ENCODE measurements around the gene KLHL6. TPM values are rescaled to one million over a fixed set of nuclear protein-coding genes. Genes with fewer than 3 reads are reported as not detected.
A peak's percentile ranks its signal among the peaks of the same experiment; 100 is the strongest.

The KLHL6 gene
- total and polyA plus RNA-seq, 5 donors = 1.1 to 1.7 (median 1.5) TPM

DNA sequence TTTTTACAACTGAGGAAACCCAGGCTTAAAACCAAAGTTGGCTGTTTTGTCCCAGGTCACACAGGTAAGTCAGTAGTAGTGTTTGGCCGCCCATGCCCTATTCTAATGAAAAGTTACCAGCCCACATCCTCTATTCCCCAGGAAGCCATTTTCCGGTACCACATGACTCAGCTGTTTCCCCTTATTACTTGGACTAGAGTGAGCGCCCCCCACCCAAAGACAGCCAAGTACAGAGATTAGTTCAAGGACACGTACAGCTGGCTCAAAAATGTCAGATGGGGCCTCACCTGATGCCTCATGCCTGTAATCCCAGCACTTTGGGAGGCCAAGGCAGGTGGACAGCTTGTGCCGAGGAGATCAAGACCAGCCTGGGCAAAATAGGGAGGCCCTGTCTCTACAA, 8.5 kb upstream of the KLHL6 start:
- H3K4me1 ChIP-seq (ENCODE audit: control insufficient read depth, insufficient read depth, low read length) = no peaks in the 10 kb centered on the region
- H3K27me3 ChIP-seq (ENCODE audit: control insufficient read depth, insufficient read depth) = no peaks in the 10 kb centered on the region
- H3K9me3 ChIP-seq (ENCODE audit: control insufficient read depth, low read length) = no peaks in the 10 kb centered on the region
- ATAC-seq = no peak
- DNase-seq = no peak
- intact Hi-C loops (cut with DNase I) = no loop called here
- no peak overlapping the region for H3K27ac ChIP-seq (ENCODE audit: low read length)
- H3K4me3 ChIP-seq (ENCODE audit: low read length) = no peak overlapping the region
- 78% methylated on average over 5 of the region's 5 CpGs for WGBS

GRCh38 chr3:183563536-183563874, 8.0 kb upstream of the KLHL6 start:
- no peak overlapping the region for H3K27ac ChIP-seq (ENCODE audit: low read length)
- DNase-seq = no peak
- H3K27me3 ChIP-seq (ENCODE audit: control insufficient read depth, insufficient read depth) = no peaks in the 10 kb centered on the region
- ATAC-seq = no peak
- H3K4me1 ChIP-seq (ENCODE audit: control insufficient read depth, insufficient read depth, low read length) = no peaks in the 10 kb centered on the region
- WGBS = 77% methylated on average over 2 of the region's 2 CpGs
- H3K4me3 ChIP-seq (ENCODE audit: low read length) = no peak overlapping the region
- H3K9me3 ChIP-seq (ENCODE audit: control insufficient read depth, low read length) = no peaks in the 10 kb centered on the region
- intact Hi-C loops (cut with DNase I) = no loop called here

- WGBS = 82% methylated on average over 9 of the region's 9 CpGs
- no peaks in the 10 kb centered on the region for H3K9me3 ChIP-seq (ENCODE audit: control insufficient read depth, low read length)
- H3K4me1 ChIP-seq (ENCODE audit: control insufficient read depth, insufficient read depth, low read length) = no peaks in the 10 kb centered on the region
- H3K27me3 ChIP-seq (ENCODE audit: control insufficient read depth, insufficient read depth) = no peaks in the 10 kb centered on the region
- ATAC-seq (peak in 1 of 2 donors; percentile 36), DNase-seq (no peak)
- no peak overlapping the region for H3K4me3 ChIP-seq (ENCODE audit: low read length)
- intact Hi-C loops (cut with DNase I) = no loop called here
- H3K27ac ChIP-seq (ENCODE audit: low read length) = no peak overlapping the region
These were observed 5.1 kb upstream of the KLHL6 start for GRCh38 chr3:183560607-183561006.

DNA sequence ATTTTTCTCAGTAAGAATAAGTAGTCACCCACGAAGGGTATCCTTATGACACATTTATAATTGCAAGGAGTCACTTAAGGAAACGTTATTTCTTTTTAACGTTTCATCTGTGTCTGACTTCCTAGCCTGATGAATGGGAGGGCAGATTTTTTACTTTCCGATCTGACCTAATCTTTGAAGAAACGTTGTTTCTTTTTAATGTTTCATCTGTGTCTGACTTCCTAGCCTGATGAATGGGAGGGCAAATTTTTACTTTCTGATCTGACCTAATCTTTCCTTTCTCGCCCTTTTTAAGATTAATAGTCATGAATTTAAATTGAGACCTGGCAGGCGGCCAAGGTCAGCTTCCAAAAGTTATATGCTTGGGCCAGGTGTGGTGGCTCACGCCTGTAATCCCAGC, 3.0 kb upstream of the KLHL6 start:
- WGBS = 60% methylated on average over 8 of the region's 8 CpGs
- H3K4me1 ChIP-seq (ENCODE audit: control insufficient read depth, insufficient read depth, low read length) = no peaks in the 10 kb centered on the region
- H3K27me3 ChIP-seq (ENCODE audit: control insufficient read depth, insufficient read depth) = no peaks in the 10 kb centered on the region
- H3K4me3 ChIP-seq (ENCODE audit: low read length) = no peak overlapping the region
- no peak for DNase-seq
- no peak overlapping the region for H3K27ac ChIP-seq (ENCODE audit: low read length)
- no peaks in the 10 kb centered on the region for H3K9me3 ChIP-seq (ENCODE audit: control insufficient read depth, low read length)
- ATAC-seq = no peak
- intact Hi-C loops (cut with DNase I) = no loop called here

DNA sequence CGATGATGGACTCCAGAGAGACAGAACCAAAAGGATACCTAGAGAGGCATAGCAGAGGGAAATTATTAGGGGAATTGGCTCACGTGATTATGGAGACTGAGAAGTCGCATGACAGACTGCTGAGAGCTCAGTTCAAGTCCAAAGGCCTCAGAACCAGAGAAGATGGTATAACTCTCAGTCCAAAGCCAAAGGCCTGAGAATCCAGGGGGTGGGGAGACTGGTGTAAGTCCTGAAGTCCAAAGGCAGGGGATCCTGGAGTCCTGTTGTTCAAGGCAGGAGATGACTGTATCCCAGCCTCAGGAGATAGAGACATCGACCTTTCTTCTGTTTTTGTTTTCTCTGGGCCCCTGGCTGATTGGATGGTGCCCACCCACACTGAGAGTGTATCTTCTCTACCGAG, 1.2 kb upstream of the KLHL6 start:
- 88% methylated on average over 5 of the region's 5 CpGs for WGBS
- Histone ChIP-seq H3K27me3 (ENCODE audit: control insufficient read depth, insufficient read depth) (no peaks in the 10 kb centered on the region), H3K4me1 (ENCODE audit: control insufficient read depth, insufficient read depth, low read length) (no peaks in the 10 kb centered on the region), H3K9me3 (ENCODE audit: control insufficient read depth, low read length) (no peaks in the 10 kb centered on the region), H3K4me3 (ENCODE audit: low read length) (no peak overlapping the region), H3K27ac (ENCODE audit: low read length) (no peak overlapping the region)
- intact Hi-C loops (cut with DNase I) = no loop called here
- ATAC-seq (no peak), DNase-seq (no peak)

DNA sequence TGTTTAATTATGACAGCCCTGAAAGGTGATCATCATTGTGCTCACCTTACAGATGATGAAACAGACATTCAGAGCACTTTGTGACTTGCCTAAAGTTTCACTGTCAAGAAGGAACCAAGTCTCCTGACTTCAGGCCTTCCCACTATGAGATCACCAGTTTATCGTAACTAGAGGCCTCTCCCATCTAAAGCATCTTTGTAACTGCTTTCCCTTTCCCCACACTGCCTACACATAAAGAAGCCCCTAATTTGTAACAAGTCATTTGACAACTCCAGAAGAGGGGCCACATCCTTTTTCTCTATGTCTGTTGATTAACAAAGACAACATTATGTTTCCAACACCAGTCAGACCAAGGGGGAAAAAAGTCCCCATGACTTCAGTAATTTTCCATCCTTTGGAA, 1.1 kb downstream of the KLHL6 start:
- Histone ChIP-seq H3K4me3 (ENCODE audit: low read length) (peak overlapping the region; percentile 7), H3K27ac (ENCODE audit: low read length) (no peak overlapping the region), H3K9me3 (ENCODE audit: control insufficient read depth, low read length) (no peaks in the 10 kb centered on the region), H3K27me3 (ENCODE audit: control insufficient read depth, insufficient read depth) (no peaks in the 10 kb centered on the region), H3K4me1 (ENCODE audit: control insufficient read depth, insufficient read depth, low read length) (no peaks in the 10 kb centered on the region)
- WGBS = 53% methylated on average over 1 of the region's 1 CpG
- ATAC-seq (peak in 1 of 2 donors; percentile 21), DNase-seq (no peak)
- intact Hi-C loops (cut with DNase I) = no loop called here

DNA sequence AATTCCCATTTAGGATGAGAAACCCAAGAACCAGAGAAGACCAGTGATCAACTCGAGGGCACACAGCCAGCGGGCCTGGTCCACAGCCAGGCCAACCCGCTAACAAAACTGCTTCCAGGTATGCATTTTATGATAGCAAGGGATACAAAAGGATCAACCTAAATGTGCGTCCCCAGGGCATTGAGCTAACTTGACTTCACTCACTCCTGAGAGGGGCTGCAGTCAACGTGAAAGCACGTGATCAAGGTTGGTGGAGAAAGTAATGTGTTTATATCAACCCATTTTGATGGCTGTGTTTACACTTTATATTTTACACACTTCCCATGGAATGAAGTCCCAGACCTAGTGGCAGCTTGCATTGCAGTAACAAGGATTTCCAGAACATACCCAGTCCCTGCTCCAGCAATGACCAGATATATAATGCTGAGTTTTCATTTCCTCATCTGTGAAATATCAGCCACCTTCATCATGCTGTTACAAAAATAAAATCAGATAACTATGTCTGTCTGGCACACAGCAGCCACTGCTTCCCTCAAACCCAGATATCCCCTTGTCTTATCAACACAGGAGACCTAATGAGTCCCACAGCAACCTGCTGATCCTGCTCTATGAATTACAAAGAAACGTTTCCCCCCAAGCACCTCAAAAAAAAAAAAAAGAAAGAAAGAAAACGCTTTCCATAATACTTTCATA, 2.0 kb downstream of the KLHL6 start:
- no peaks in the 10 kb centered on the region for H3K27me3 ChIP-seq (ENCODE audit: control insufficient read depth, insufficient read depth)
- H3K27ac ChIP-seq (ENCODE audit: low read length) = peak overlapping the region; percentile 82
- H3K4me1 ChIP-seq (ENCODE audit: control insufficient read depth, insufficient read depth, low read length) = no peaks in the 10 kb centered on the region
- intact Hi-C loops (cut with DNase I) = no loop called here
- ATAC-seq (no peak), DNase-seq (no peak)
- 55% methylated on average over 8 of the region's 8 CpGs for WGBS
- H3K9me3 ChIP-seq (ENCODE audit: control insufficient read depth, low read length) = no peaks in the 10 kb centered on the region
- H3K4me3 ChIP-seq (ENCODE audit: low read length) = peak overlapping the region; percentile 7

- H3K4me1 ChIP-seq (ENCODE audit: control insufficient read depth, insufficient read depth, low read length) = peaks cover 2% of the 10 kb centered on the region
- no peaks in the 10 kb centered on the region for H3K27me3 ChIP-seq (ENCODE audit: control insufficient read depth, insufficient read depth)
- ATAC-seq (no peak), DNase-seq (no peak)
- intact Hi-C loops (cut with DNase I) = no loop called here
- no peak overlapping the region for H3K27ac ChIP-seq (ENCODE audit: low read length)
- no peak overlapping the region for H3K4me3 ChIP-seq (ENCODE audit: low read length)
- WGBS = 83% methylated on average over 6 of the region's 6 CpGs
- H3K9me3 ChIP-seq (ENCODE audit: control insufficient read depth, low read length) = no peaks in the 10 kb centered on the region
These were observed 3.6 kb downstream of the KLHL6 start for GRCh38 chr3:183551930-183552329.

DNA sequence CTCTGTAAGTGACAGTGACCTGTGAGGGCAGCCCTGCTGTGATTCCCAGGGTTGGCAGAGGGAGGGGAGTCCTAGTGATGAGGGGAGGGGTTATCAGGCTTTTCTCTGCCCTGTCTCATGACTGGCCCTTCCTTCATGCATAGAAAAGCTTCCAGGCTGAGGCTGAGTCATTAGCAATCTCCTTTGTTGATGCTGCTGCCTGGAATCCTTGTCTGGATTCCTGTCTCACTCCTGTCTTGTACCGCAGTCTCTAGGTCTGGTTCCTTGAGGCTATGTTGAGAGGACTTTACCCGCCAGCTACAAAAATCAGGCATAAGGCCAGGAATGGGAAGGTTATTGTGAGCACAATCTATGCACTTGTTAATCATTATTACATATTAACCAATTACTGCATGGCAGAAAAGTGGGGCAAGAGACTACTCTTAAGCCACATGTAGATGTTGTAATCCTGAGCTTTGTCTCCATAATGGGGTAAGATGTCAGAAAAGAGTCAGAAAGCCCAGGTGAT, 7.2 kb downstream of the KLHL6 start:
- Histone ChIP-seq H3K9me3 (ENCODE audit: control insufficient read depth, low read length) (no peaks in the 10 kb centered on the region), H3K4me3 (ENCODE audit: low read length) (no peak overlapping the region), H3K27ac (ENCODE audit: low read length) (no peak overlapping the region), H3K4me1 (ENCODE audit: control insufficient read depth, insufficient read depth, low read length) (peaks cover 2% of the 10 kb centered on the region), H3K27me3 (ENCODE audit: control insufficient read depth, insufficient read depth) (no peaks in the 10 kb centered on the region)
- 63% methylated on average over 2 of the region's 2 CpGs for WGBS
- DNase-seq (no peak), ATAC-seq (peak; percentile 29 to 42)
- intact Hi-C loops (cut with DNase I) = no loop called here

DNA sequence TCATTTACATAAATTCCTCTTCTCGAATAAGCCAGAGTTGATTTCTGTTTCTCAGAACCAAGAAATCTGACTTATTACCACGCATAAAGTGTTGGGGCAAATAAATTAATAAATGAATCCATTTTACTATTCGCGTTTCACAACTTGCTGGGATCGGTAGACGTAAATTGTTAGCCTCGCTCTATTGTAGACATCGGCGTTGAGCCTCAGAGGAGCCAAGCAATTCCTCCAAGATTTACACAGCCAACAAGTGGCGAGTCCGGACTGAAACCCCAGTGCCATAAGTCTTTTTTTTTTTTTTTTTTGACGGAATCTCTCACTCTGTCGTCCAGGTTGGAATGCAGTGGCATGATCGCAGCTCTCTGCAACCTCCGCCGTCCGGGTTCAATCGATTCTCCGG, 8.9 kb downstream of the KLHL6 start:
- H3K27ac ChIP-seq (ENCODE audit: low read length) = no peak overlapping the region
- no peak overlapping the region for H3K4me3 ChIP-seq (ENCODE audit: low read length)
- H3K27me3 ChIP-seq (ENCODE audit: control insufficient read depth, insufficient read depth) = no peaks in the 10 kb centered on the region
- peaks cover 2% of the 10 kb centered on the region for H3K4me1 ChIP-seq (ENCODE audit: control insufficient read depth, insufficient read depth, low read length)
- intact Hi-C loops (cut with DNase I) = no loop called here
- no peaks in the 10 kb centered on the region for H3K9me3 ChIP-seq (ENCODE audit: control insufficient read depth, low read length)
- ATAC-seq (no peak), DNase-seq (no peak)
- 96% methylated on average over 19 of the region's 19 CpGs for WGBS

DNA sequence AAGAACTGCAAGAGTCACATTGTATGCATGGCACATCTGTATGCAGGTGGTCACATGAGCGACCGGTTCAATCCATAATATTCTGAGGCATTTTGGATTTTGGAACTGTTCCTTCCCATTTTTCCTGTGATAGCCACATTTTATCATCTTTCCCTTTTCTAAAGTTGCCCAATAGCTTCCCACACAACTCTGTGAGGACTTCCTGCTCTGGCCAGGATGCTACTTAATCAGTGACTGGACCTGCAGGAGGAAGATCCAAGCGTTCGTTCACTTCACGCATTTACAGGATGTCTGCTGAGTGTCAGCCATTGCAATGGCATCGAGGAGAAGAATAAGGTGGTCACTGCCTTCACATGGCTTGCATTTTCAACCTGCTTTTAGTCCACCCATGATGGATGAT, 9.8 kb downstream of the KLHL6 start:
- Histone ChIP-seq H3K9me3 (ENCODE audit: control insufficient read depth, low read length) (no peaks in the 10 kb centered on the region), H3K4me3 (ENCODE audit: low read length) (no peak overlapping the region), H3K27me3 (ENCODE audit: control insufficient read depth, insufficient read depth) (no peaks in the 10 kb centered on the region), H3K27ac (ENCODE audit: low read length) (no peak overlapping the region), H3K4me1 (ENCODE audit: control insufficient read depth, insufficient read depth, low read length) (peaks cover 2% of the 10 kb centered on the region)
- intact Hi-C loops (cut with DNase I) = no loop called here
- WGBS = 63% methylated on average over 6 of the region's 6 CpGs
- ATAC-seq = no peak
- DNase-seq = no peak

DNA sequence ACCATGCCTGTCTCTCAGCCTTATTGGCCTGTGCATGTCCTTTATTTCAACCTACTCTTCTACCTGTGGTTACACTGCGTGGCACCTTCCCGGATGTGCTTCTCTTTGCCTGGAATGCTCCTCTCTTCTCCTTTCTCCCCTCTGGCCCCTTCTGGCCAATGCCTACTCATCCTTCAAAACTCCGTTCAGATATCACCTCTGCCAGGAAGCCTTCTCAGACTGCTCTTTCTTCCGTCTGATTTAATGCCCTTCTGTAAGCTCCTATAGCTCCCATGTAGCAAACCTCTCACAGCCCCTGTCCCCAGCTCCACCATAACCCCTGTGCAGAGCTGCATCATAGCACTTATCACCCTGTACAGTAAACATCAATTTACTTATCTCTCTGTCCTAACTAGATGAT, 13.2 kb downstream of the KLHL6 start:
- 93% methylated on average over 4 of the region's 4 CpGs for WGBS
- H3K27ac ChIP-seq (ENCODE audit: low read length) = no peak overlapping the region
- ATAC-seq (no peak), DNase-seq (no peak)
- intact Hi-C loops (cut with DNase I) = no loop called here
- no peaks in the 10 kb centered on the region for H3K4me1 ChIP-seq (ENCODE audit: control insufficient read depth, insufficient read depth, low read length)
- no peaks in the 10 kb centered on the region for H3K9me3 ChIP-seq (ENCODE audit: control insufficient read depth, low read length)
- H3K4me3 ChIP-seq (ENCODE audit: low read length) = no peak overlapping the region
- H3K27me3 ChIP-seq (ENCODE audit: control insufficient read depth, insufficient read depth) = no peaks in the 10 kb centered on the region

Measured in right cardiac atrium (tissue), 5 donors.